GM21360 (cell line): ENCODE data around the gene C6orf47.

Experiments
- ATAC-seq: cut with Tn5 transposase; IDR thresholded peaks from one replicate; pipeline ENCODE4 v1.9.1; 2021; ENCODE audit warnings: mild to moderate bottlenecking, moderate library complexity; ENCODE audit not compliant: unreplicated experiment

The C6orf47 gene

DNA sequence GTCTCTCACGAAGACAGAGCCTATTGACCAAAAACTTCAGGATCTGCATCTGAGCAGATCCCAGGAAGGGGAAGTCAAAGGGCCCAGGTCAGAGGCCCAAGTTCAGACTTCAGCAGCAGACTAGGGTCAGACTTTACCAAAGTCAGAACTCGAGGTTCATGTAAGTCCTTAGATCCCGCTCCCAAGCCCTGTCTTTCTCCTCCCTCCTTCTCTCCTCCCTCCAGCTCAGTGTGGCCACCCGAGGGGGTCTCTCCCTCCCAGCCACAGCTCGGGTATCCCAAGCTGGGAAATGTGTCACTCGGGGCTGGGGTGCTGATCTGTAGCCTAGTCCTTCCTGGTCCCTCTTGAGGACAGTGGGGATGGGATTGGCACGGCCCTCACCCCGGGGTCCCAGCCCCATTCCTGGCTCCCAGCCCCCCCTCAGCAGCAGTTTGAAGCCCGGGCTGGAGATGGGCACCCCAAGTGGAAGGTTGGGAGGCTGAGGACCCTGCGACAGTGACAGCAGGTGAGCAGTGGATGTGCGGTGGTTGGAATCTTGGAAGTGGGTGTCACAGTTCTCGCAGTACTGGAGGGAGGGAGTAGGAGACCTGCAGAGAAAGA lies 1.6 kb upstream of the C6orf47 start:
- no peak for ATAC-seq

DNA sequence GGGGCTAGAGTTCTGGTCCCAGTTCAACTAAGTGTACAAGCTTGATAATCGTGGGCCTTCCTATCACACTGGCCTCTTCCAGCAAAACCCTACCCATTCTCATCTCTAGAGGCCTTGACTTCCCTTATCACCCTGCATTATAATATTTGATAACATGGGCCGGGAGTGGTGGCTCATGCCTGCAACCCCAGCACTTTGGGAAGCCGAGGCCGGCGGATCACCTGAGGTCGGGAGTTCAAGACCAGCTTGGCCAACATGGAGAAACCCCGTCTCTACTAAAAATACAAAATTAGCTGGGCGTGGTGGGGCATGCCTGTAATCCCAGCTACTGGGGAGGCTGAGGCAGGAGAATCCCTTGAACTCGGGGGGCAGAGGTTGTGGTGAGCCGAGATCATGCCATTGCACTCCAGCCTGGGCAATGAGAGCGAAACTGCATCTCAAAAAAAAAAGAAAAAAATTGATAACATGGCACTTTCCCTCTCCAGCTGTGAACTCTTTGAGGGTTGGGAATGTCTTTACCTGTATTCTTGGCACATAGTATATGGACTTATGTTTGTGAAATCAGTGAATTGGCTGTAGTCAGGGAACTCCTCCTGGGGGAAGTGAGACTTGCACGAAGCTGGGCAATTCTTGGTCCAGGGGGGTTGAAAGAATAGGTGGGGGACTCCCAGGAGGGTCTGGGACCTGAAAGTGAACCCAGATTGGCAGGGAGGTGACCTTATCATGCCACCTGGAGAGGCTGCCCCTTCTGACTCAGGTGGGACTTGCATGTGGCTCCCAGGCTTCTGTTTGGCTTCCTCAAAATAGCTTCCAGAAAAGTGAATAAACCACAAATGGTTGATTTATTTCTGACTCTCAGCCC lies 915 bp upstream of the C6orf47 start:
- ATAC-seq: no peak

DNA sequence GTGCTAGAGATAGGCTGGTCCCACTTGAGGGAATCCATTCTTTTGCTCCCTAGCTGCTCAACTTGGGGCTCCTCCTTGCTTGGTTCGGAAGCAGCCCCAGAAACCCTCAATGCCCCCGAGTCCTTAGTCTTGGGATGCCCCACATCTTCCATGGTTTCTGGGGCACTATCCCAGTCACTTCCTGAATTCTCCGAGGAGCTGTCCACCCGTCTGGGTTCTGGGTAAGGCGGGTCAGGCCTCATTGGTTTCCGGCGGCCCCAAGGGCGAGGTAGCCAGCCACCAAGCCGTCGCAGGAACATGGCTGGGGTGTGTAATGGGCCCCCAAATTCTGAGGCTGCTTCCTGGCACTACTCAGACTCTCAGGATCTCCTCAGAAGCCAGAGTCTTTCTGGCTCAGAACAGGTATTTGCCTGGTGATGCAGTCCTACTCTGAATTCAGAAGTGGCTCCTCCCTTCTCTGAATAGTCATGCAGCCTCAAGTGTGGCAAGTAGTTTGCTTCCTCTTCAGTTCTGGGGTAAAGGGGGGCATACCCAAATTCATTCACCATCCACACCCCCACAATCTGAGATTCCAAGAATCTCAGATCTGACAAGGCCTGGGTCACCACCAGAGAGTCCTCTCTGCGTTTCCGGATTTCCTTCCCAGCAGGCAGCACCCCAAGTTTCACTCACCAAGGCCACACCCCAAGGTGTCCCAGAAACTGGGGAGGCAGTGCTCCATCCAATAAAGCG lies 763 bp downstream of the C6orf47 start:
- no peak for ATAC-seq

DNA sequence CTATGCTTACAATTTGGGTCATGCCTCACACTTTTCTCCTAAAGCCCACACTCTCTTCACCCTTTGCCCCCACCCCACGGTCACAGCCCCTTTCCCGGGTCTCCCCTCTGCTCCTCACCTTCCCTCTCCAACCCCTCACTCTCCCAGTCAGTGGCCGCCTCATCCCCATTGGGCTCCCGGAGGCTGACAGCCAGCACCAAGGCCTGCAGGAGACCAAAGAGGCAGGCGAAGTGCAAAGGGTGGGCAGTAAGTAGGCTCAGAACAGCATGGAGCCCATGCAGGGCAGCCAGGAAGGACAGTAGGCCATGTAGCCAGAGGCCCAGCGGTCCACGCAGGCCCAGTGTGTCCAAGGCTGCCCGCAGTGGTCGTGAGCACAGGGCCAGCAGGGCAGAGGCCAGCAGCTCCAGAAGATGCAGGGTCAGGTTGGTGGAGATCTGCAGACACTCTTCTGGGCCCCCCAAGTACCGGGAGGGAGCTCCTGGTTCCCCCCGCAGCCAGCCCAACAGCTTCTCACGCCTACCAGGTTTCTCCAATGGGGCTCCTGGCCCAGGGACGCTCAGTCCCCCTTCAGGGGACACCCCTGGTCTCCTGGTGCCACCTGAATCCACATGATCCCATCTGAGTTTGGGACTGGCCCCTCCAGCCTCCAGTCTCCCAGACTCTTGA lies 1.5 kb downstream of the C6orf47 start:
- ATAC-seq: no peak

DNA sequence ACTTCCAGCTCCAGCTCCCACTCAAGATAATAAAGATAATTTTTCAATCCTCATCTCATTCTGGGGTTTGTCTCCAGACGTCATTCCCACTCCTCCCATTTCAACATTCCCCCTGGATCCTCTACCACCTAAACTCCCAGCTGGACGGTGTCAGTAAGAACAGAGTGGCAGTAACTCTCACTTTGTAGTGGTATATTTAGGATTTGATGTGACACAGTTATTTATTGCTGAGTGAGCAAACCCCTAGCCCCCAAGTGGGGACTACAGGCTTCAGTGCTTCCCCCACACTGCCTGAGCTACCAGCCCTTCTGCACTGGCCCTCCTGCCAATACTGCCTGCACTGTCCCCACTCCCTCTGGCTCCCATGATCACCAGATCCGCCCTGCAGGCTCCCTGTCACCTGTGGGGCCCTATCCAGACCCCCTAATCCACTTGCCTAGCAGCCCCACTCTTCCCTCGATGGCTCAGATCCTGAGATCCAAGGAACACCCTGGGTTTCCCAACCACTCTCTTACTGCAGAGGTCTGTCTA lies 2.4 kb downstream of the C6orf47 start:
- no peak for ATAC-seq

DNA sequence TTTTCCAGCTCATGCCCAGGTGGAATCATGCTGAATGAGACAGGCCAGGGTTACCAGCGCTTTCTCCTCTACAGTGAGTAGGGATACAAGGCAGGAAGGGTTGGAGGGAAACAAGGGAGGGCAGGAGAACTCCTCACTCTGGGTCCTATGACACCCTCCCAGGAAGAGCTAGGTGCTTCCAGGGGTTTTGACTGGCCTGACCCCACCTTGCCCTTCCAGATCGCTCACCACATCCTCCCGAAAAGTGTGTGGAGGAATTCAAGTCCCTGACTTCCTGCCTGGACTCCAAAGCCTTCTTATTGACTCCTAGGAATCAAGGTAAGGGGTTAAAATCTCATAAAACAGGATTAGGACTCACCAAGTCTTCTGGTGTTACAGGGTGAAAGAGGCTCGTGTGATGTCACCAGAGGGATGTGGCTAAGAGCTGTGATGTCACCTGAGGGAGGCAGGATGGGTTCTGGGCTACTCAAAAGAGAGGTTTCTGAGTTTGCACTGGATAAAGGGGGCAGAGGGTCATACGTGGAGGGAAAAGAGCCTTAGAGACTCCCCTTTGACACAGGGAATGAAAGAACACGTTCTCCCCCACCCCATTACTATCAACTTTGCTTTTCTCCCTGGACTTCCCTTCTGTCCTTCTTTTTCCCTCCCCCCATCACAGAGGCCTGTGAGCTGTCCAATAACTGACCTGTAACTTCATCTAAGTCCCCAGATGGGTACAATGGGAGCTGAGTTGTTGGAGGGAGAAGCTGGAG lies 3.0 kb downstream of the C6orf47 start:
- ATAC-seq: no peak

DNA sequence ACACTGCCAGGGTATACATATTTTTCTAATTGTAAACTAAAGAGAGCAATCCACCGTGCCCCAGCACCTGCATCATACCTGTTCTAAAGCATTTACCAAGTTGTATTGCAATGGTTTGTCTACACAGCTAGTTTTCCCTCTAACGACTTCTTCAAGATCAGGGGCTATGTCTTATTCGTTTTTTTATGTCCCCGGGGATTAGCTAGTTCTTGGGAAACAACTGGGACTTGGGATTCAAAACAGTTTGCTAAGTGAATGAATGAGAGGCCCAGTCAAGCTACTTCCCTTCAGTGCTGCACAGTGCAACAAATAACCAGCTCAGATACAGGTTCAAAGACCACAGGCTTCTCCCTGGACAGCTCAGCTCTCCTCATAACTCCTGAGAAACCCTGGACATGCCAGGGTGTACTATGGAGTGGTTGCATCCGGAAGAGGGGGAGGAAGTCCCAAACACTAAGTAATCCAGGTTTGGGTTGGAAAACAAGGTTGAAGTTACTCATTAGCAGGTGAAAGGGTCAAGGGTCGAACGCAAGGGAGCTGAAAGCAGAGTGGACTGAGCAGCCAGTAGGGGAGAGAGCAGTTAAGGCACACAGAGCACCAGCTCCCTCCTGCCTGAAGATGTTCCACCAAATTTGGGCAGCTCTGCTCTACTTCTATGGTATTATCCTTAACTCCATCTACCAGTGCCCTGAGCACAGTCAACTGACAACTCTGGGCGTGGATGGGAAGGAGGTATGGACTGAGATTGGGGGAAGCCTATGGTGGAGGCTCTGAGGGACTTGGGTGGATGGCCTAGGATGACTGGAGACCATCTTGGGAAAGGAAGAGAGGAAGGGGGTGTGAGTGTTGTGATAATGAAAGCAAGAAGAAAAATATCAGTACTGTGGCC lies 5.0 kb downstream of the C6orf47 start, which contains the start of gene APOM:
TSS of gene APOM (plus strand) at position 546 of the 889 bp plus-strand sequence. CDS start at position 619, 73 bp downstream.
- no peak for ATAC-seq

DNA sequence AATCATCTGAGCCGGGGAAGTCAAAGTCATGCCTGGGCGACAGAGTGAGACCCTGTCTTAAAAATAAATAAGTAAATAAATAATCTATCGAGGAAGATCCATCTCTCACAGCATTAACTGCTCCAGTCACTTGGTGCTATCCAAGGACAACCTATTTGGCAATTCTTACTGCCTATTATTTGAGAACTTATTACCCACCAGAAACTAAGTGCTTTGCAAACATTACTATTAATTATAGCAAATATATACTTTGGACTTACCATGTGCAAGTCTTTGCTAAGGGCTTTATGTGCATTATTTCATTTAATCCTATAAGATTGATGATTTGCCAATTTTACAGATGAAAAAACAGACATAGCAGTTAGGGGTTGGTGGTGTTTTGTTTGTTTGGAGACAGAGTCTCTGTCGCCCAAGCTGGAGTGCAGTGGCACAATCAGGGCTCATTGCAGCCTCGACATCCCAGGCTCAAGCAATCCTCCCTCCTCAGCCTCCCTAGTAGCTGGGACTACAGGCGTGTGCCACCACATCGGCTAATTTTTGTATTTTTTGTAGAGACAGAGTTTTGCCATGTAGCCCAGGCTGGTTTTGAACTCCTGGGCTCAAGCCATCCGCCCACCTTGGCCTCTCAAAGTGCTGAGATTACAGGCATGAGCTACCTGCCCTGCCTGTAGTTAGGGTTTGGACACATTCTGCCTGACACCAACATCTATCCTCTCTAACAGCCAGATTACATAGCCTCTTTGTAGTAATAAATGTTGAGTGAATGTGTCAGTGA lies 5.8 kb downstream of the C6orf47 start:
- no peak for ATAC-seq

DNA sequence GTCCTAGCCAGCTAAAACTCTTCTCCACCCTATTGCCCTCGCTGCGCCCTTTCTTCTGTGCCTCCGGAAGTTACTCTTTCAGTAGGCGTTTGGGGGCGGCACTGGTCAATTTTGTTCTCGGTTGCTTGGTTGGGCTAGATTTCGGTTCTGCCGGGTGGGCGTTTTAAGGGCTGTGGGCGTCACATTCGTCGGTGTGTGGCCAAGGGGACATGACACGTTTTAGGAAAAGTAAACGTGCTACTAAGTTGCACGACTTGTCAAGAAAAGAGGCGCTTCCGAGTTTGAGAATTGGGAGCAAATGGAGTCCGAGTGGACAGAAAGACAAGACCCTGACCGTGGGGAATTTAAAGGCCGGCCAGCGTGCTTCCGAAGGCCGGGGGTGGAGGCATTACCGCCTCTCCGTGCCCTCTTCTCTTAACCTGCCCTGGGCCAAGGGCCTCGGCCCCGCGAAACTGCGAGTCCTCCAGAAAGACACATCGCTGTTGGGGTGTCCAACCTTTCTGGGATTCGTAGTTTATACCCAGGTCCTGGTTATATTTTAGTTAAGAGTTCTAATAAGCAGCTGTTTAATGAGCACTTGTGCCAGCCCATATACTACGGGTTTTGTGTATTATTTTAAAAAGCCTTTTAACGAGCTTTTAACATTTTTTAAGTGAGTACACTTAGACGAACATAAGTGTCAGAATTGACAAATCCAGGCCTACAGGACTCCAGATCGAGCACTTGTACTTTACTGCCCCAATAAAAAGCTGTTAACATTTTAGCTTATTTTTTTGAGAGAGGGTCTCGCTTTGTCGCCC lies 7.5 kb downstream of the C6orf47 start:
- peak; percentile 56 for ATAC-seq

DNA sequence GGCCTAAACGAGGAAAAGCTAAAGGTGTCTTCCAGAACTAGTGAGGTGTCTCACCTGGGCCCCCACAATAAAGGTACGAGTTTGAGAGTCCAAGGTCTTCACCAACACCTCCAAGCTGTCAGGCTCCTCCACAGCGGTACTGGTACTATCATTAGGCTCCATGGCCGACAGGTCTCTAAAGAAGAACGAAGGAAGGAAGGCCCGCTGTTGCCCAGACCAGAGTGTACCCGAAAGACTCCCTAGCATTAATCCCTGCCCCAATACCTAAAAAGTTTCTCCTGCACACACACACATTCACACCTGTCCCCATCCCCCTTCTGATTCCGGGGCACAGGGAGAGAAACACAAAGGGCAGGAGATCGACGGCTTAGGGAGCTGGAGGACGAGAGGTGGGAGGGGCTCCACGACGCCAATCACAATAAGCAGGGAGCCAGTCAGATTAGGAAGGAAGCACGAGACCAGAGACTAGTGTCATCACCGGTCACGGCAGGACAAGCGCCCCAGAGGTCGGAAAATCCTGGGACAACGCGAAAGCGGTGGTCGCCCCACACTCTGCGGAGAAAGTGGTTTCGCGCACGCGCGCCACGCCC lies 8.9 kb downstream of the C6orf47 start:
- ATAC-seq: peak; percentile 27

DNA sequence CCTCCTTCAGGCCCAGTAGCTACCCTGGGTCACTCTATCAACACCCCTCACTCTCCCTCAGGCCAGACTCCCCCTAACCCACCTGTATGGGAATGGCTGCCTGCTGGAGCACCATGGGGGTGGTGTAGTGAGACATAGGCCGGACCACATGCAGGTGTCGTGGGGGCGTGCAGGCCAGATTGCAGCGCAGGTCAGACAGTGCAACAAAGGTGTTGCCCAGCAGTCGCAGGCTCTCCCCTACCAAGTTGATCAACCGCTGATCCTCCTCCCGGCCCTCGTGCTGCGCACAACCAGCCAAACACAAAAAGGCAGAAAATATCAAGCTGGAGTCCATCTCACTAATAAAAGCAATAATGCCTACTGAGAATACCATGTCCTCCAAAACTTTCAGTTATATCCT lies 15.3 kb downstream of the C6orf47 start:
- no peak for ATAC-seq

DNA sequence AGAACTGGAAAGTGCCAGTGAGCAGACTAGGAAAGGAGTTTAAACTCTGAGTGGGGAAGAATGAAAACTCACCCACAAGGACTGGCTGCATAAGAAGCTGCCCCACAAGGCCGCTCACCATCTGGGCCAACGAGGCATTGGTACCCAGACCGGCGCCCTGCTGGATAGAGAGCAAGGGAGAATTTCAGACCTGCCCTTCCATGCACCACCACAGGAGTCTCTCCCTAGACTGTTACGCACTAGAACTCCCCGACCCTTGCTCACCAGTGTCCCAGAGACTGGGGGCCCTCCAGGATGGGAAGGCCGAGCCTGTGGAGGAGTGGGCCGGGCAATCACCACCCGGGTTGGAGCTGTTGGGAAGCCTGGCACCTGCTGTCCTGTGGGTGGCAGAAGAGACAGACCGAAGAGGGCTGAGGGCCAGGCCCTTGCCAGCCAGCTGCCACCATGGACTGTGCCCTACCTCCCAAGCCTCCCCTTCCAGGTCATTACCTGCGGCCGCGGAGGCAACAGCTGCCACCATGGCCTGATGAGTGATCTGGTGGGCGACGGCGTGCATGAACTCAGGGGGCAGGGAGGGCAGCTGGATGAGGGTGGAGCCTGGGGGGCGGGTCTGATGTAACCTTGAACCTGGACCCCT lies 16.6 kb downstream of the C6orf47 start:
- no peak for ATAC-seq

DNA sequence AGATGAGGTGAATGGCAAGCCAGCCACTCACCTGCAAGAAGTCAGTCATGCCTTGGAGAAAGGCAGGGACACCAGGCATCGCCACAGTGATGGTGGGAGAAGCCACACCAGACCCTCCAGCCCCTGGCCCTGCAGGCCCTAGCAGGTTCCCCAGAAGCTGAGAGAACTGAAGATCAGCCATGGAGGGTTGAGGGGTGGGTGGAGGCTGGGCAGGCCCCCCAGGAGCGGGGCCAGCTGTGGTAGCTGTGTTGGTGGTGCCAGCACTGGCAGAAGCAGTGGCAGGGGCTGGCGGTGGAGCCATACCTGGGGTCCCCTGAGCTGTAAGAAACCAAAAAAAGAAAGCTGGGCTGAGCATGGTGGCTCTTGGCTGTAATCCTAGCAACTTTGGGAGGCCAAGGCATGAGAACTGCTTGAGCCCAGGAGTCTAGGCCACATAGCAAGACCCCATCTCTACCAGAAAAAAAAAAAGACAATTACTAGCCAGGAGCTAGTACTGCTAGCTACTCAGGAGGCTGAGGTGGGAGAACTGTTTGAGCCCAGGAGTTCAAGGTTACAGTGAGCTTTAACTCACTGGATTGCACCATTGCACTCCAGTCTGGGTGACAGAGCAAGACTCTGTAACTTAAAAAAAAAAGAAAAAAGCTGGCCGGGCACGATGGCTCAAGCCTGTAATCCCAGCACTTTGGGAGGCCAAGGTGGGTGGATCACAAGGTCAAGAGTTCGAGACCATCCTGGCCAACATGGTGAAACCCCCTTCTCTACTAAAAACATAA lies 17.6 kb downstream of the C6orf47 start:
- no peak for ATAC-seq

DNA sequence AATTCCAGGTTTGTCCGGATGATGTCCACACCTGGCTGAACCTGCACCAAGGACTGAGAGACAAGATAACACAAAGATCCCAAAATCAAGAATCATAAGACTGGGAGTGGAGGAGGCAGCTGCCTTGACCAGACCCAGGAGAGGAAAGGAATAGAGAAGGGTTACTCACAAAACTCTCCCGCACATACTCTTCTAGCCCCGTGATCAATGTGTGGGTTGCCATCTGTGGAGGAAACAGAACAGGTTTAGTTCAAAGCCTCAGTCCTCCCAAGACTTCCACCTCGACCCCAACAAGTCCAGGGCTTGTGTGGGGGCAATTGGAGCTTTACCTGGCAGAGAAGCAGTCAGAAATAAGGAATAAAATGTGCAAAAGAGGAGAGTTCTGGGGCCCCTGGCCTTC lies 19.2 kb downstream of the C6orf47 start:
- no peak for ATAC-seq

DNA sequence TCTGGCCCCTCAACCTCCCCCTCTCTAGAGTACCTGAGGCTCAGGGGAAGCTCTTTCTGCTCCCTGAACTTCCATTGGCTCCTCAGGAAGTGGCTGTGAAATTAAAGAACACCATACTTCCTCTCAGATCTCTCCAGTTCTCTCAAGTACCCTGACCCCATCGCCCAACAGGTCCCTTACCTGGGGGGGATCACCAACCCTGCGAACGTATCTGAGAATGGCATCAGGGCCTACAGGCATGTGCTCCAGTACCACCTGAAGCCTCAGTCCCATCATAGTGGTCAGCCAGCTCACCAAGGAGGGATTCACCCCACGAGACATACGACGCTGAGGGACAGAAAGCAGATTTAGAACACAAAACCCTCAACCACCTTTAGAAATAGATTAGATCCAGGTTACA lies 20.0 kb downstream of the C6orf47 start:
- no peak for ATAC-seq

DNA sequence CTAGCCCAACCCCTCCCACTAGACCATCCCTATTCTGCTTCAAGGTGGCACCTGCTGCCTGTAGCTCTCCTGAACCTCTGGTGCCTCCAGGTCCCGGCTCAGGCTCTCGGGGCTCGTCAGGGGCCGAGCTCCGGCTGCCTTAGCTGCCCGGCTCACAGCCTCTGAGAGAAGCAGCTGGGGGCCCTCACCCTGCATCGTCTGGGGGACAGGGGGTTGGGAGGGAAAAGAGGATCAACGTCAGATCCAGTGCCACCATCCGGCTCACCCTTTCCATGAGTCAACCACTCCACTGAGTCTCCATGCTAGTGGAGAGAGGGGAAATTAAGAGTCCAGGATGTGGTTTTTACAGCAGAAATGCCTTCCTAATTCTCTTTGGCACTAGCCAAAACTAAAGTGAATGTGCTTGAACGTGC lies 21.1 kb downstream of the C6orf47 start:
- no peak for ATAC-seq
